Spleen (tissue), 11 donors: ENCODE results near the gene ERMARD. TPM values are rescaled to one million over a fixed set of nuclear protein-coding genes. Genes with fewer than 3 reads are reported as not detected.
A peak's percentile ranks its signal among the peaks of the same experiment; 100 is the strongest.

ENCODE experiments used
- DNase-seq: peaks from one replicate; pipeline ENCODE4 v3.0.0-alpha.2; 2020
- H3K27ac ChIP-seq, 8 donors: fragments of 200-600 bp; sonication (generic) in 7 of 8; 1 replicate in 4 of 8; 2 replicates in 4 of 8; pipeline versions ENCODE4 v1.5.0 to v1.8.0; 2016 to 2021; ENCODE audit warnings: inconsistent platforms in 4 of 8, mild to moderate bottlenecking in 4 of 8, moderate library complexity in 1 of 8
- H3K27me3 ChIP-seq, 7 donors: fragments of 200-600 bp; sonication (generic) in 6 of 7; replicated peaks in 1 of 7; 1 replicate in 4 of 7; 2 replicates in 3 of 7; pipeline versions ENCODE4 v1.5.0 to v1.8.0; 2016 to 2021; ENCODE audit warnings: inconsistent platforms in 3 of 7, mild to moderate bottlenecking in 1 of 7
- H3K36me3 ChIP-seq, 6 donors: fragments of 200-600 bp; sonication (generic) in 5 of 6; 1 replicate in 4 of 6; 2 replicates in 2 of 6; pipeline versions ENCODE4 v1.5.0 to v1.8.0; 2016 to 2021; ENCODE audit warnings: inconsistent platforms in 2 of 6
- H3K4me1 ChIP-seq, 6 donors: fragments of 200-600 bp; sonication (generic) in 5 of 6; 1 replicate in 3 of 6; 2 replicates in 3 of 6; pipeline versions ENCODE4 v1.5.0 to v1.8.0; 2016 to 2021; ENCODE audit warnings: inconsistent platforms in 3 of 6
- H3K4me3 ChIP-seq, 8 donors: fragments of 200-600 bp; sonication (generic) in 7 of 8; 1 replicate in 4 of 8; 2 replicates in 4 of 8; pipeline versions ENCODE4 v1.5.0 to v1.8.0; 2016 to 2021; ENCODE audit warnings: inconsistent platforms in 4 of 8, mild to moderate bottlenecking in 4 of 8, moderate library complexity in 2 of 8
- H3K9me3 ChIP-seq, 8 donors: fragments of 200-600 bp; sonication (generic) in 7 of 8; 1 replicate in 4 of 8; 2 replicates in 4 of 8; pipeline versions ENCODE4 v1.5.0 to v1.8.0; 2016 to 2021; ENCODE audit warnings: inconsistent platforms in 4 of 8
- POLR2A ChIP-seq, 3 donors: fragments of 450-650 bp; IDR thresholded peaks; one replicate each; pipeline ENCODE4 v1.5.1; 2017; ENCODE audit warnings: antibody characterized with exemption in 3 of 3, mild to moderate bottlenecking in 1 of 3
- POLR2AphosphoS5 ChIP-seq, 3 donors: sonication (generic); formaldehyde crosslinking; IDR thresholded peaks; one replicate each; pipeline ENCODE4 v1.5.1; 2017; ENCODE audit warnings: antibody characterized with exemption in 3 of 3
- WGBS, 5 donors: extraction: QIAGEN DNeasy Blood & Tissue Kit in 3 of 5; methylation state at CpG; one replicate each; pipeline versions ENCODE4 v1.1.5 to v1.1.7; 2013 to 2018; 5-methylcytosine and 5-hydroxymethylcytosine counted together
- intact Hi-C: fragments of 100-400 bp; cut with DNase I; formaldehyde crosslinking; loops from one replicate; pipeline ENCODE4 v1.15.0; 2023; ENCODE audit warnings: low total_unique reads
- polyA plus RNA-seq, 3 donors: library from polyadenylated mRNA; stranded (reverse); fragments of 200-250 nt; gene quantifications; one replicate each; pipeline ENCODE4 v1.2.1, GENCODE V29; 2013
- total RNA-seq, 7 donors: library from RNA; depleted of rRNA in 3 of 7; stranded (reverse); fragments of >200 nt in 3 of 7; fragmentation: NEBNext Ultra II Directional in 4 of 7; extraction: Animal tissue kit (Norgen Biotek cat#: 25700) in 4 of 7; gene quantifications; one replicate each; pipeline versions ENCODE4 v1.1.0 to v1.2.1, GENCODE V29; 2016 to 2021
- TF ChIP-seq, protein P1 (sequence below), 11 experiments: fragments of 200-600 bp in 7 of 11; fragments of 450-650 bp in 4 of 11; sonication (generic) in 4 of 11; IDR thresholded peaks in 8 of 11; conservative IDR thresholded peaks in 3 of 11; 1 replicate in 7 of 11; 2 replicates in 4 of 11; pipeline versions ENCODE4 v1.4.0 to v1.8.0; 2016 to 2021; ENCODE audit warnings: antibody characterized with exemption in 11 of 11, inconsistent platforms in 4 of 11, mild to moderate bottlenecking in 1 of 11
- donor health status: healthy with polysubstance abuse.
- donor health status: DM: no; HTN: no; CAD: no; lungs with moderate emphysema.
- donor health status: DM: no; HTN: no; CAD: no.
- donor health status: Bipolar disorder and iron deficiency.
- donor health status: healthy.
- donor health status: DM: no; HTN: no; CAD: no.
- donor health status: DM: yes; HTN: yes; CAD: no.

The ERMARD gene
- total and polyA plus RNA-seq, 10 donors: 23.1 to 87.3 (median 37.7) TPM

DNA sequence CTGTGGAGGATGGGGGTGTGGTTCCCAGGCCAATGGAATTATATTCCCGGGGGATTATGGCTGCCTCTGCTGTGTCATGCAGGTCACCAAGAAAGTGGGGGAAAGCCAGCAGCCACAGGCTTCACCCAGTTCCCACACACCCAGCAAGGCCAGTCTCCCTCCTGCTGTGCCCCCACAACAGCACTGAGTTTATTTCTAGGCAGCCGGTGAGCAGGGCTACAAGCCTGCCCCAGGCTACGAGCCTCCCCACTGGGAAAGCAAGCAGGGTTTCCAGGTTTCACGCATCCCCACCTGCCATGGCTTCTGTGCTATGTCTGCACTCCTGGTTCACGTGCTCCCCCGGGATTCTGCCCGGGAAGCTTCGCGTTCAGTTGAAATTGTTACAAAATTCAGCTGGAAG lies 72.6 kb downstream of the ERMARD start:
- WGBS, 5 donors: 83 to 89% (median 87%) methylated on average over 9 of the region's 9 CpGs
- peak; percentile 43 for DNase-seq

DNA sequence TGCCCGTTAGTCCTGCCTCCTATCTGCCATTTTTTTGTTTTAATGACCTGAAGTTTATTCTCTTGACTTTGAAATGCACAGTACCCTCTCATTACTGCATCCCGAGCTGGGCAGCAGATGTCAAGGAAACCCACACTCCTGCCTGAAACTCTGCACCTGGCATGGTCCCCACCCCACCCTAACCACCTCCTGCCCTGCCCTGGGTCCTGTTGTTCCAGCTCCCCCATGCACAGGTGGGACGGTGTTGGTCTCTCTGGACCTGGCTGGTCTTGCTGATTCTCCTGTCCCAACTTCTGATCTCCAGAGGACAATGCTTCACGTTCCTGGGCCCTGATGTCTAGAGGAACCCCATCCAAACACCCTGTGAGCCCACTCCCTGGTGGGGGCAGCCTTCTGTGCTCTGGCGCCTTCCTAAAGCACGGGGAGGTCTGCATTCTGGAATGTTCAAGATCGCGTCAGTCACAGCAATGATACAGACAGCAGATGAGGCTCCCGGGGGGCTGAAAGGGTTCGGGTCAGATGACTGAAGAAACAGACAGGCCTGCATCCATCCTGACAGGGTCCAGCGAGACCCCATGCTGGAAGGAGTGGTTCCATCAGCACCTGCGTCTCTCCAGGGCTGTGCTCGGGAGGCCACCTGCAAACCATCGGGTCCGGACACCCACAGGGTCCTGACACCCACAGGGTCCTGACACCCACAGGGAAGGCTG lies 73.6 kb downstream of the ERMARD start:
- Histone ChIP-seq H3K9me3 (peaks cover 0 to 10% (median 2%) of the 10 kb centered on the region in 8 donors), H3K27me3 (peaks cover 0 to 45% (median 0%) of the 10 kb centered on the region in 7 donors), H3K27ac (no peak overlapping the region), H3K36me3 (no peaks in the 10 kb centered on the region), H3K4me3 (no peak overlapping the region), H3K4me1 (no peaks in the 10 kb centered on the region)
- TF ChIP-seq POLR2AphosphoS5 (IDR thresholded peaks at IDR 0.05) (no peak), POLR2A (IDR thresholded peaks at IDR 0.05) (no peak)
- TF ChIP-seq, protein P1, sequence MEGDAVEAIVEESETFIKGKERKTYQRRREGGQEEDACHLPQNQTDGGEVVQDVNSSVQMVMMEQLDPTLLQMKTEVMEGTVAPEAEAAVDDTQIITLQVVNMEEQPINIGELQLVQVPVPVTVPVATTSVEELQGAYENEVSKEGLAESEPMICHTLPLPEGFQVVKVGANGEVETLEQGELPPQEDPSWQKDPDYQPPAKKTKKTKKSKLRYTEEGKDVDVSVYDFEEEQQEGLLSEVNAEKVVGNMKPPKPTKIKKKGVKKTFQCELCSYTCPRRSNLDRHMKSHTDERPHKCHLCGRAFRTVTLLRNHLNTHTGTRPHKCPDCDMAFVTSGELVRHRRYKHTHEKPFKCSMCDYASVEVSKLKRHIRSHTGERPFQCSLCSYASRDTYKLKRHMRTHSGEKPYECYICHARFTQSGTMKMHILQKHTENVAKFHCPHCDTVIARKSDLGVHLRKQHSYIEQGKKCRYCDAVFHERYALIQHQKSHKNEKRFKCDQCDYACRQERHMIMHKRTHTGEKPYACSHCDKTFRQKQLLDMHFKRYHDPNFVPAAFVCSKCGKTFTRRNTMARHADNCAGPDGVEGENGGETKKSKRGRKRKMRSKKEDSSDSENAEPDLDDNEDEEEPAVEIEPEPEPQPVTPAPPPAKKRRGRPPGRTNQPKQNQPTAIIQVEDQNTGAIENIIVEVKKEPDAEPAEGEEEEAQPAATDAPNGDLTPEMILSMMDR (IDR thresholded peaks at IDR 0.05 in 8 of 11, conservative IDR thresholded peaks at IDR 0.05 in 3 of 11): no peak
- 84 to 95% (median 86%) methylated on average over 14 to 15 of the region's 15 CpGs for whole genome bisulfite sequencing, 5 donors
- peak; percentile 30 for DNase-seq
- intact Hi-C loops: no loop called here

More for the DNA sequence above, 72.6 kb downstream of the ERMARD start:
- Histone ChIP-seq H3K9me3 (peaks cover 0 to 10% (median 2%) of the 10 kb centered on the region in 8 donors), H3K27me3 (peaks cover 0 to 55% (median 0%) of the 10 kb centered on the region in 7 donors), H3K36me3 (no peaks in the 10 kb centered on the region), H3K27ac (no peak overlapping the region), H3K4me3 (no peak overlapping the region), H3K4me1 (no peaks in the 10 kb centered on the region)
- intact Hi-C loops: no loop called here
- TF ChIP-seq, protein P1 (IDR thresholded peaks at IDR 0.05 in 8 of 11, conservative IDR thresholded peaks at IDR 0.05 in 3 of 11): no peak
- TF ChIP-seq POLR2AphosphoS5 (IDR thresholded peaks at IDR 0.05): no peak
- TF ChIP-seq POLR2A (IDR thresholded peaks at IDR 0.05): no peak

DNA sequence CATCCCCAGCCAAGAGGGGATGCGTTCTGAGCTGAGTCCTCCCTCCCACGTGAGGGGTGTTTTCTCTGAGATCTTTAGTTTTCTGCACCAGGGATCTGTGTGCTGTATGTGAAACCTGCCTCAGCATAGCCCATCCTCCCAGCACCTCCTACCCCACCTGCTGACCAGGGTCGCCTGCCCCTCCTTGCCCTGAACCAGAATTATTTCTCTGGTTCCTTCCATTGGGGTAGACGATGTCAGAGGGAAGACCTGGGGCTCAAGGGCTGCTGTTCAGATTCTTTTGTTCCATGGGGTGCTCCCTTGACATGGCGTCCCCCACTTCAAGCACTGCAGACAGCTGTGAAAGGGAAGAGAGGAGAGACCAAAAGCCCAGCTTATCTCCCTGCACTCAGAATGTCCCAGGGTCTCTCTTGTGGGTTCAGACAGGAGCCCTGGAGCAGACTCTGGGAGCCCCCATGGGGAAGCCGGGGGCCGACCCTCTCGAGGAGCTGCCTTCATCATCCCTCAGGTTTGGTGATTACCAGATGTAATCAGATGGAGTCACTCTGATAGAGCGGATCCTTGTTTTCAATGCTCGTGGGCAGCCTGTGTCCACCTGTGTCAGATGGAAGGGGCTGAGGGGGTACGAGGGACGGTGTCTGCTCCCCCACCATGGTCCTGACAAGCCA lies 74.3 kb downstream of the ERMARD start:
- DNase-seq: peak; percentile 55
- Histone ChIP-seq H3K9me3 (peaks cover 0 to 10% (median 2%) of the 10 kb centered on the region in 8 donors), H3K4me1 (no peaks in the 10 kb centered on the region), H3K36me3 (no peaks in the 10 kb centered on the region), H3K27me3 (peaks cover 0 to 46% (median 2%) of the 10 kb centered on the region in 7 donors), H3K4me3 (no peak overlapping the region), H3K27ac (no peak overlapping the region)
- intact Hi-C loops: no loop called here
- TF ChIP-seq POLR2AphosphoS5 (IDR thresholded peaks at IDR 0.05) (no peak), POLR2A (IDR thresholded peaks at IDR 0.05) (no peak)
- TF ChIP-seq, protein P1 (IDR thresholded peaks at IDR 0.05 in 8 of 11, conservative IDR thresholded peaks at IDR 0.05 in 3 of 11): no peak
- 77 to 89% (median 84%) methylated on average over 12 of the region's 12 CpGs for WGBS, 5 donors

DNA sequence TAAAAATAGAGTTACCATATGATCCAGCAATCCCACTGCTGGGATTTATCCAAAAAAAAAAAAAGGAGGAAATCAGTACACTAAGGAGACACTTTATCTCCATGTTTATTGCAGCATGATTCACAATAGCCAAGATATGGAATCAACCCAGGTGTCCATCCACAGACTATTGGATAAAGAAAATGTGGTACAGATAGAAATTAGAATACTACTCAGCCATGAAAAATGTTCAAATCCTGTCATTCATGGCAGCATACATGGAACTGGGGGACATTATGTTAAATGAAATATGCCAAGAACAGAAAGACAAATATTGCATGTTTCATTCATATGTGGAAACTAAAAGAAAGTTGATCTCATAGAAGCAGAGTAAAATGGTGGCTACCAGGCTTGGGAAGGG lies 75.3 kb downstream of the ERMARD start:
- Histone ChIP-seq H3K4me3 (no peak overlapping the region), H3K9me3 (peaks cover 0 to 10% (median 2%) of the 10 kb centered on the region in 8 donors), H3K4me1 (peaks cover 0 to 5% (median 4%) of the 10 kb centered on the region in 6 donors), H3K27me3 (peaks cover 0 to 56% (median 13%) of the 10 kb centered on the region in 7 donors), H3K36me3 (no peaks in the 10 kb centered on the region), H3K27ac (no peak overlapping the region)
- DNase-seq: no peak
- TF ChIP-seq, protein P1 (IDR thresholded peaks at IDR 0.05 in 8 of 11, conservative IDR thresholded peaks at IDR 0.05 in 3 of 11): no peak
- no peak for TF ChIP-seq POLR2AphosphoS5 (IDR thresholded peaks at IDR 0.05)
- no peak for TF ChIP-seq POLR2A (IDR thresholded peaks at IDR 0.05)
- intact Hi-C loops: no loop called here
